ENCODE results near the gene TEX50.
"Not testable (repeated sequence)": the region's sequence is repeated elsewhere in the genome, so short reads cannot be mapped to it uniquely, and the experiment has no call there.

TEX50 gene

GRCh38 chr1:173616859-173617258, 18.3 kb upstream of the TEX50 start:
- Histone ChIP-seq H3K27me3 (ENCODE audit: insufficient read depth, low read length, poor library complexity) (no peaks in the 10 kb centered on the region), H3K36me3 (ENCODE audit: insufficient read depth, low read length) (no peaks in the 10 kb centered on the region), H3K79me2 (ENCODE audit: insufficient read depth, low read length) (no peaks in the 10 kb centered on the region), H4K20me1 (ENCODE audit: insufficient read depth, low read length) (no peaks in the 10 kb centered on the region), H3K9ac (ENCODE audit: low read depth, low read length) (no peak overlapping the region), H3K27ac (ENCODE audit: low read length) (no peak overlapping the region), H3K9me3 (ENCODE audit: insufficient read depth, low read length, severe bottlenecking) (peaks cover 9% of the 10 kb centered on the region), H2AFZ (ENCODE audit: low read depth, low read length) (no peak overlapping the region), H3K4me3 (ENCODE audit: low read depth in 1 of 2, low read length in 2 of 2) (no peak overlapping the region), H3K4me1 (ENCODE audit: insufficient read depth, low read length) (no peaks in the 10 kb centered on the region), H3K4me2 (ENCODE audit: insufficient read depth, low read length) (no peak overlapping the region)
- ATAC-seq (ENCODE audit: insufficient read depth, low read depth) (no peak), DNase-seq (no peak)
- TF ChIP-seq EZH2 (IDR thresholded peaks at IDR 0.05; ENCODE audit: borderline replicate concordance, low read depth, low read length, severe bottlenecking), result no peak
- TF ChIP-seq CTCF (IDR thresholded peaks at IDR 0.05; ENCODE audit: borderline replicate concordance, extremely low read depth, low read length, poor library complexity, severe bottlenecking), result no peak

GRCh38 chr1:173627269-173627668, 7.9 kb upstream of the TEX50 start:
- H4K20me1 ChIP-seq (ENCODE audit: insufficient read depth, low read length), result no peaks in the 10 kb centered on the region
- no peaks in the 10 kb centered on the region for H3K4me1 ChIP-seq (ENCODE audit: insufficient read depth, low read length)
- H3K4me2 ChIP-seq (ENCODE audit: insufficient read depth, low read length), result no peak overlapping the region
- H3K27me3 ChIP-seq (ENCODE audit: insufficient read depth, low read length, poor library complexity), result no peaks in the 10 kb centered on the region
- no peak overlapping the region for H3K27ac ChIP-seq (ENCODE audit: low read length)
- H3K4me3 ChIP-seq (ENCODE audit: low read depth in 1 of 2, low read length in 2 of 2), result no peak overlapping the region
- no peaks in the 10 kb centered on the region for H3K79me2 ChIP-seq (ENCODE audit: insufficient read depth, low read length)
- H3K36me3 ChIP-seq (ENCODE audit: insufficient read depth, low read length), result no peaks in the 10 kb centered on the region
- TF ChIP-seq CTCF (IDR thresholded peaks at IDR 0.05; ENCODE audit: borderline replicate concordance, extremely low read depth, low read length, poor library complexity, severe bottlenecking) (no peak), EZH2 (IDR thresholded peaks at IDR 0.05; ENCODE audit: borderline replicate concordance, low read depth, low read length, severe bottlenecking) (no peak)
- H2AFZ ChIP-seq (ENCODE audit: low read depth, low read length), result no peak overlapping the region
- H3K9ac ChIP-seq (ENCODE audit: low read depth, low read length), result no peak overlapping the region
- H3K9me3 ChIP-seq (ENCODE audit: insufficient read depth, low read length, severe bottlenecking), result no peaks in the 10 kb centered on the region
- ATAC-seq (ENCODE audit: insufficient read depth, low read depth) (no peak), DNase-seq (no peak)

- no peaks in the 10 kb centered on the region for H3K9me3 ChIP-seq (ENCODE audit: insufficient read depth, low read length, severe bottlenecking)
- no peaks in the 10 kb centered on the region for H3K27me3 ChIP-seq (ENCODE audit: insufficient read depth, low read length, poor library complexity)
- no peaks in the 10 kb centered on the region for H3K79me2 ChIP-seq (ENCODE audit: insufficient read depth, low read length)
- DNase-seq (no peak), ATAC-seq (ENCODE audit: insufficient read depth, low read depth) (no peak)
- no peak overlapping the region for H2AFZ ChIP-seq (ENCODE audit: low read depth, low read length)
- H3K4me3 ChIP-seq (ENCODE audit: low read depth in 1 of 2, low read length in 2 of 2), result no peak overlapping the region
- H4K20me1 ChIP-seq (ENCODE audit: insufficient read depth, low read length), result no peaks in the 10 kb centered on the region
- H3K4me2 ChIP-seq (ENCODE audit: insufficient read depth, low read length), result no peak overlapping the region
- H3K27ac ChIP-seq (ENCODE audit: low read length), result no peak overlapping the region
- no peaks in the 10 kb centered on the region for H3K4me1 ChIP-seq (ENCODE audit: insufficient read depth, low read length)
- no peak for TF ChIP-seq EZH2 (IDR thresholded peaks at IDR 0.05; ENCODE audit: borderline replicate concordance, low read depth, low read length, severe bottlenecking)
- no peak for TF ChIP-seq CTCF (IDR thresholded peaks at IDR 0.05; ENCODE audit: borderline replicate concordance, extremely low read depth, low read length, poor library complexity, severe bottlenecking)
- no peak overlapping the region for H3K9ac ChIP-seq (ENCODE audit: low read depth, low read length)
- H3K36me3 ChIP-seq (ENCODE audit: insufficient read depth, low read length), result no peaks in the 10 kb centered on the region
Observed at GRCh38 chr1:173628888-173629287, 6.2 kb upstream of the TEX50 start.

GRCh38 chr1:173637236-173638042, 2.3 kb downstream of the TEX50 start:
- DNase-seq; H3K4me1 ChIP-seq (ENCODE audit: insufficient read depth, low read length); H3K4me3 ChIP-seq (ENCODE audit: low read depth in 1 of 2, low read length in 2 of 2); H3K4me2 ChIP-seq (ENCODE audit: insufficient read depth, low read length); ATAC-seq (ENCODE audit: insufficient read depth, low read depth); H4K20me1 ChIP-seq (ENCODE audit: insufficient read depth, low read length); H3K27ac ChIP-seq (ENCODE audit: low read length); H3K79me2 ChIP-seq (ENCODE audit: insufficient read depth, low read length); H2AFZ ChIP-seq (ENCODE audit: low read depth, low read length); H3K27me3 ChIP-seq (ENCODE audit: insufficient read depth, low read length, poor library complexity); H3K9me3 ChIP-seq (ENCODE audit: insufficient read depth, low read length, severe bottlenecking); H3K36me3 ChIP-seq (ENCODE audit: insufficient read depth, low read length); H3K9ac ChIP-seq (ENCODE audit: low read depth, low read length): not testable (repeated sequence)

All from DND-41 (cell line).